ENCODE data around the gene SON. TPM values are rescaled to one million over a fixed set of nuclear protein-coding genes. Genes with fewer than 3 reads are reported as not detected.
"Not testable (repeated sequence)": the region's sequence is repeated elsewhere in the genome, so short reads cannot be mapped to it uniquely, and the experiment has no call there.

Gene SON
- polyA plus RNA-seq, 1 donor from 2014 or later: 123 TPM

- H3K27ac ChIP-seq (ENCODE audit: low read length): no peak overlapping the region
- H3K9ac ChIP-seq (ENCODE audit: low read length): no peak overlapping the region
- H3F3A ChIP-seq (ENCODE audit: insufficient read depth, low read length, poor library complexity, severe bottlenecking): no peaks in the 10 kb centered on the region
- H3K9me2 ChIP-seq (ENCODE audit: insufficient read depth, low read length): no peaks in the 10 kb centered on the region
- TF ChIP-seq RAD21 (conservative IDR thresholded peaks at IDR 0.05) (no peak), EP300 (conservative IDR thresholded peaks at IDR 0.05; ENCODE audit: poor library complexity, severe bottlenecking) (no peak), POLR2AphosphoS5 (IDR thresholded peaks at IDR 0.05) (no peak), MXI1 (conservative IDR thresholded peaks at IDR 0.05; ENCODE audit: poor library complexity, severe bottlenecking) (no peak), TAF1 (IDR thresholded peaks at IDR 0.05; ENCODE audit: low read depth) (no peak), REST (IDR thresholded peaks at IDR 0.05; ENCODE audit: borderline replicate concordance) (no peak)
- H2AFZ ChIP-seq (ENCODE audit: low read depth, low read length): no peak overlapping the region
- no peaks in the 10 kb centered on the region for H4K20me1 ChIP-seq (ENCODE audit: insufficient read depth)
- peaks cover 3% of the 10 kb centered on the region for H3K36me3 ChIP-seq (ENCODE audit: insufficient read depth, low read length)
- H3K4me3 ChIP-seq (ENCODE audit: low read length): no peak overlapping the region
- peaks cover 4% of the 10 kb centered on the region for H3K79me2 ChIP-seq (replicated peaks; ENCODE audit: insufficient read depth, low read length)
- H3K27me3 ChIP-seq (ENCODE audit: insufficient read depth, low read depth, low read length): no peaks in the 10 kb centered on the region
- no peaks in the 10 kb centered on the region for H3K9me3 ChIP-seq (ENCODE audit: low read length)
- H3K4me2 ChIP-seq (ENCODE audit: low read length): no peak overlapping the region
Observed at GRCh38 chr21:33569991-33570390, 27.2 kb downstream of the SON start.

GRCh38 chr21:33572350-33572749, 29.5 kb downstream of the SON start:
- Histone ChIP-seq H3K4me2 (ENCODE audit: low read length) (no peak overlapping the region), H3K9me2 (ENCODE audit: insufficient read depth, low read length) (no peaks in the 10 kb centered on the region), H3F3A (ENCODE audit: insufficient read depth, low read length, poor library complexity, severe bottlenecking) (no peaks in the 10 kb centered on the region), H3K4me3 (ENCODE audit: low read length) (no peak overlapping the region), H3K9ac (ENCODE audit: low read length) (no peak overlapping the region), H3K79me2 (replicated peaks; ENCODE audit: insufficient read depth, low read length) (peaks cover 3% of the 10 kb centered on the region), H3K9me3 (ENCODE audit: low read length) (no peaks in the 10 kb centered on the region), H4K20me1 (ENCODE audit: insufficient read depth) (no peaks in the 10 kb centered on the region), H3K27ac (ENCODE audit: low read length) (no peak overlapping the region), H2AFZ (ENCODE audit: low read depth, low read length) (no peak overlapping the region), H3K36me3 (ENCODE audit: insufficient read depth, low read length) (peaks cover 3% of the 10 kb centered on the region), H3K27me3 (ENCODE audit: insufficient read depth, low read depth, low read length) (no peaks in the 10 kb centered on the region)
- TF ChIP-seq EZH2 (IDR thresholded peaks at IDR 0.05; ENCODE audit: borderline replicate concordance, insufficient read depth, low read length, poor library complexity, severe bottlenecking) (no peak), REST (IDR thresholded peaks at IDR 0.05; ENCODE audit: borderline replicate concordance) (no peak), CTCF (IDR thresholded peaks at IDR 0.05; ENCODE audit: poor library complexity, severe bottlenecking) (no peak), TAF1 (IDR thresholded peaks at IDR 0.05; ENCODE audit: low read depth) (no peak)

GRCh38 chr21:33576741-33577141, 33.9 kb downstream of the SON start:
- not testable (repeated sequence) for H3K36me3 ChIP-seq (ENCODE audit: insufficient read depth, low read length); H3K9me3 ChIP-seq (ENCODE audit: low read length); H3K27ac ChIP-seq (ENCODE audit: low read length); H3F3A ChIP-seq (ENCODE audit: insufficient read depth, low read length, poor library complexity, severe bottlenecking); H2AFZ ChIP-seq (ENCODE audit: low read depth, low read length); H3K9ac ChIP-seq (ENCODE audit: low read length); H3K4me2 ChIP-seq (ENCODE audit: low read length); H3K9me2 ChIP-seq (ENCODE audit: insufficient read depth, low read length); H3K27me3 ChIP-seq (ENCODE audit: insufficient read depth, low read depth, low read length); H3K4me3 ChIP-seq (ENCODE audit: low read length); H4K20me1 ChIP-seq (ENCODE audit: insufficient read depth); H3K79me2 ChIP-seq (replicated peaks; ENCODE audit: insufficient read depth, low read length)

Measured in neural cell (in vitro differentiated cells).